Umbilical cord (tissue), 2 donors: ENCODE results near the gene LSR. TPM values are rescaled to one million over a fixed set of nuclear protein-coding genes. Genes with fewer than 3 reads are reported as not detected.

Experiments
- DNase-seq: peaks from one replicate; pipeline ENCODE4 v3.0.0-alpha.2; 2015; ENCODE audit warnings: low spot score
- total RNA-seq: library from RNA; depleted of rRNA; stranded (reverse); fragments of >200 nt; gene quantifications from one replicate; pipeline ENCODE4 v1.2.3, GENCODE V29; 2014; ENCODE audit warnings: low replicate concordance; ENCODE audit not compliant: insufficient read depth

LSR gene
- total RNA-seq, 1 donor from 2014 or later = 4.1 TPM

- DNase-seq = no peak
These were observed 49.8 kb downstream of the LSR start for GRCh38 chr19:35298561-35298972.

- DNase-seq = no peak
These were observed 50.9 kb downstream of the LSR start for GRCh38 chr19:35299523-35300338.

DNA sequence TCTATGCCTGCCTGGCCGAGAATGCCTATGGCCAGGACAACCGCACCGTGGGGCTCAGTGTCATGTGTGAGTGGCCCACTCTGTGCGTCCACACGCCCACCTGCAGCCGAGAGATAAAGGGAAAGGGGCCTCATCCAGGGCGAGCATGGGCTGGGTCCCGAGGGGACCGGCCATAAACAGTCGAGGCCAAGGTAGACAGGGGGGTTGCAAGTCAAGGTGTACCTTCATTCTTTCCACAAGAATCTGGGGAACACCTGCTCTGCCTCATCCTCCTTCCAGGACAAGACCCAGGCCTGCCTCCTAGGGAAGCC is 51.5 kb downstream of the LSR start:
- DNase-seq = no peak

DNA sequence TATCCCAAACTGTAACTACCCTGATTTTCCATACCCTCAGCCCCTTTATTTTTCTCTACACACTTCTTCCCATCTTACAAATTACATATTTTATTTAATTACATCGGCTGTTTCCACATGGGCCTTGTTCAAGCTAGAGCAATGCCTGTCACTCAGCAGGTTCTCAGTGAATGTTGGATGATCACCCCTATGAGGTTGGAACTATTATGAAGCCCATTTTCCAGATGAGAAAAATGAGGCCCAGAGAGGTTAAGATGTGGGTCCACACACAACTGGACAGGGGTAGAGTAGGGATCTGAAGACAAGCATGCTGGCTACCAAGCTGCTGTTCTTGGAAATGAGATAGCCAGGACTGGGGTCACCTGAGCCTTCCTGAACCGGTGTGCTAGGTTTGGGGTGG is 53.2 kb downstream of the LSR start:
- no peak for DNase-seq

DNA sequence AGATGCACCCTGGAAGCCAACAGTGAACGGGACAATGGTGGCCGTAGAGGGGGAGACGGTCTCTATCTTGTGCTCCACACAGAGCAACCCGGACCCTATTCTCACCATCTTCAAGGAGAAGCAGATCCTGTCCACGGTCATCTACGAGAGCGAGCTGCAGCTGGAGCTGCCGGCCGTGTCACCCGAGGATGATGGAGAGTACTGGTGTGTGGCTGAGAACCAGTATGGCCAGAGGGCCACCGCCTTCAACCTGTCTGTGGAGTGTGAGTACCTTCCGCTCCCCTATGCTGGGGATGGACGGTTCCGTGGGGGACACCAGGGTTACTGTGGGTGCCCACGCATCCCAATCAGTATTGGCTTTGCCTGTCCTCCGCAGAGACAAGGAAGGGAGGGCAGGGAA is 53.6 kb downstream of the LSR start:
- DNase-seq = no peak

GRCh38 chr19:35303357-35303915 is 54.6 kb downstream of the LSR start:
- DNase-seq = no peak

- DNase-seq = no peak
These were observed 55.2 kb downstream of the LSR start for GRCh38 chr19:35304036-35304435.

DNA sequence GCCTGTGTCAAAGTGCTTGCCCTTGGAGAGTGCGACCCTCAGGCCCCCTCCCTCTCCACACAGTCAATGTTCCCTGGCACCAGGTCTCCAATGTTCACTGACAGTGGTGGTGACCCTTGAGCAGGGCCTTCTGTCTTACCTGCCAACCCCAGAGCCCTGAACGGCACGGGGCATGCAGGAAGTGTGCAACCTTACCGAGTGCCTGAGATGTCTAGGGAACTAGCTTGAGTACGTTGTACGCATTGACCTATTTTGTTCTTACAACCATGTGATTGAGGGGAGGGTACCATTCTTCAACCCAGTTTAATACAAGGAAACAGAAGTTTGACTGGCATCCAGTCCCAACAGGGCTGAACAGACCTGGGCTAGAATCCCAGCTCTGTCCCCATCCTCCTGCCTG is 56.4 kb downstream of the LSR start:
- no peak for DNase-seq

DNA sequence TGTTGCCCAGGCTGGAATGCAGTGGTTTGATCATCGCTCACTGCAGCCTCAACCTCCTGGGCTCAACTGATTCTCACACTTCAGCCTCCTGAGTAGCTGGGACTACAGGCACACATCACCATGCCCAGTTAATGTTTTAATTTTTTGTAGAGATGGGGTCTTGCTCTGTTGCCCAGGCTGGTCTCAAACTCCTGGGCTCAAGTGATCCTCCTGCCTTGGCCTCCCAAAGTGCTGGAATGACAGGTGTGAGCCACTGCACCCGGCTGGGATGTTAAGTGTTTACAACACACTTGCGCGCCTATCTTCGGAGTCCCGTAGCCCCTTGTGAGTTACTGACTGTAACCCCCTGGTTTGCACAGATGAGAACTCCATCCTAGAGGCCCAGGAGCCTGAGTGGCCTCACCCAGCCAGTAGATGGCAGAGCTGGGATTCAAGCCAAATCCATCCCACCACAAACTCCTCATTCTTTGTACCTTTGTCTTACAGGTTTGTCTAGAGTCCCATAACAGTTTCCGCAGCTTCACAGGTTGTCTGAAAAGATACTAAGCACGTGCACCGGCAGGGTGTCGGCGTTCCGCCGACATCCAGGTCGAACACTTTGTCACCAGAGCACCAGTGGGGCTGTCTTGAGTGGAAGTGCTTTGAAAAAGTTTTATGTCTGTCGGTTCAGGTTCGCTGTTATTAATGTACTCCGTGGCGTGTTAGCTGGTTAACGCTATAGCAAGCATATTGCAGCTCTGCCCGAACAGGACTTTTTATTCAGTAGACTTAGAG is 57.9 kb downstream of the LSR start:
- DNase-seq = no peak

- no peak for DNase-seq
These were observed 59.1 kb downstream of the LSR start for GRCh38 chr19:35307931-35308330.

DNA sequence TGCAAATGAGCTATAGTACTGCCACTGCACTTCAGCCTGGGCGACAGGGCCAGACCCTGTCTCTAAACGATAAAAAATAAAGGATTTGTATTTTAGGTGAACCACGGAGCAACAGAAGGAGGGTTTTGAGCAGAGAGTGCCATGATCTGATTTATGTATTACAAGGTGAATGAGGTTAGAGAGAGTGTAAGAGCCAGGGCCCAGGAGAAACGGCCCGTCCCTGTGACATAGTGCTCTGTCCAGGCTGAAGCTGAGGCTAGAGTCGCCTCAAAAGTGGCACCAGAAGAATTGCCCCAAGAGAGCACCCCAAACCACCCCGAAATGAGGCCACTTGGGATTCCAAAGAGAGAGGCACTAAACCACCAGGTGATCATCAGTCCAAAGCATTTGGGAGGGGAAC is 60.1 kb downstream of the LSR start:
- no peak for DNase-seq

- DNase-seq = peak; percentile 89
These were observed 60.9 kb downstream of the LSR start for GRCh38 chr19:35309481-35310279.

- no peak for DNase-seq
These were observed 61.5 kb downstream of the LSR start for GRCh38 chr19:35310331-35310730.

DNA sequence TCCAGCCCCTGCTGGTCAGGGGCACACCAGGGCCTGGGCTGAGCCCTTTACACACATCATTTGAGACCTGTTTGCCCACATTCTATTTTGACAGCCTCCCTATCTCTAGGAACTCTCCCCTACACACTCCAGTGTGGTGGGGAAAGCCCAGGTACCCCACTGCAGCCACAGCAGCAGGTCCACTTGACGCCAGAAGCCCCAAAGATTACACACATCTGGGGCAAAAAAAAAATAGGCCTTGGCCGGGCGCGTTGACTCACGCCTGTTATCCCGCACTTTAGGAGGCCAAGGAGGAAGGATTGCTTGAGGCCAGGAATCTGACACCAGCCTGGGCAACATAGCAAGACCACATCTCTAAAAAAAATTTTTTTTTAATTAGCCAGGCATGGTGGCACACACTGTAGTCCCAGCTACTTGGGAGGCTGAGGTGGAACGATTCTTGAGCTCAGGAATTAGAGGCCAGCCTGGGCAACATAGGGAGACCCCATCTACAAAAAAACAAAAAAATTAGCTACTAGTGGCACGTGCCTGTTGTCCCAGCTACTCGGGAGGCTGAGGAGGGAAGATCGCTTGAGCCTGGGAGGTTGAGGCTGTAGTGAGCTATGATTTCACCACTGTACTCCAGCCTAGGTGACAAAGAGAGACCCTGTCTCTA is 62.1 kb downstream of the LSR start:
- DNase-seq = no peak

DNA sequence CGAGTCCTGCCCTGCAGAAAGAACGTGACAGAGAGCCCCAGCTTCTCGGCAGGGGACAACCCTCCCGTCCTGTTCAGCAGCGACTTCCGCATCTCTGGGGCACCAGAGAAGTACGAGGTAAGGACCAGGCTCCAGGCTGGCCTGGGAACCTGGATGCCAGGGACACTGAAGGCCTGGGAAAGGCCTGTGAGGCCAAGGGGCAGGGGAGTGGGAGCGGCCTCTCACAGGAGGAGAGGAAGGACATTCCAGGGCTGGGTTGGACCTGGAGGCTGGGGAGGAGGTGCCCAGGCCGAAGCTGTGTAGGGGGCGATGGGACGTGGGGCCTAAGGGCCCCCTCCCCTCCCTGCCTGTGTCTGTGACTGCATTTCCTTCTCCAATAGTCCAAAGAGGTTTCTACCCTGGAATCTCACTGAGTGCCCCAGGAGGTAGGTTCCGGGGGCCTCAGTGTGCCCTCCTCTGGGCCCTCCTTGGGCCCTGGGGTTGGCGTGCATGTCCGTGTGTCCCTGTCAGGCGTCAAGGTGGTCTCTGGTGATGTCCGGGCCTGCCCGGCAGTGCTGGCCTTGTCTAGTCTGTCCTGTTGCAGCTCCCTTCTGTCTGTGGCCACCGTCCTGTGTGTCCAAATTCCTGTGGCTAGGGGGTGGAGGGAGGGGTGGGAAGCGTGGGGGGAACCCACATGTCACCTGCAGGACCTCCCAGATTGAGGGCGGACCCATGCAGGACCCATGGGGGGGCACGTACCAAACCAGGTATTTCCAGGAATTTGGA is 63.3 kb downstream of the LSR start:
- DNase-seq = no peak

GRCh38 chr19:35313587-35313986 is 64.8 kb downstream of the LSR start:
- DNase-seq = no peak

GRCh38 chr19:35314031-35314430 is 65.2 kb downstream of the LSR start:
- no peak for DNase-seq

DNA sequence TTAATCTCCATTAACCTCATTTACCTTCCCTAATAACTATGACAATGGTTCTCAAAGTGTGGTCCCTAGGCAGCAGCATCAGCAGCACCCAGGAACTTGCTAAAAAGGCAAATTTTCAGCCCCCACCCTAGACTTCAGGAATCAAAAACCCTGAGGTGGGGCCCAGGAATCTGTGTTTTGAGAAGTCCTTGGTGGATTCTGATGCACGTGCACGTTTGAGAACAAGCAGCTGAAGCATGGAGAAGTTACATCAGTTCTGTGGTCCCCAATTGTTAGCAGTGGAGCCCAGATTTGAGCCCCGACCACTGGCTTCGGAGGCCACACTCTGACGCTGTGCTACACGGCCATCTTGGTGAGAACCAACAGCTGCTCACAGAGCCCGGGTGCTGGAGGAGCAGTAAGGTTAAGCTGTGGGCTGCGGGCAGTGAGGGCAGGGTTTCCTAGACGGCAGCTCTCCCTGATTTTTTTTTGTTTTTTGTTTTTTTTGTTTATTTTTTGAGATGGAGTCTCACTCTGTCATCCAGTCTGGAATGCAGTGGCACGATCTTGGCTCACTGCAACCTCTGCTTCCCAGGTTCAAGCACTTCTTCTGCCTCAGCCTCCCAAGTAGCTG is 66.2 kb downstream of the LSR start:
- DNase-seq = no peak

DNA sequence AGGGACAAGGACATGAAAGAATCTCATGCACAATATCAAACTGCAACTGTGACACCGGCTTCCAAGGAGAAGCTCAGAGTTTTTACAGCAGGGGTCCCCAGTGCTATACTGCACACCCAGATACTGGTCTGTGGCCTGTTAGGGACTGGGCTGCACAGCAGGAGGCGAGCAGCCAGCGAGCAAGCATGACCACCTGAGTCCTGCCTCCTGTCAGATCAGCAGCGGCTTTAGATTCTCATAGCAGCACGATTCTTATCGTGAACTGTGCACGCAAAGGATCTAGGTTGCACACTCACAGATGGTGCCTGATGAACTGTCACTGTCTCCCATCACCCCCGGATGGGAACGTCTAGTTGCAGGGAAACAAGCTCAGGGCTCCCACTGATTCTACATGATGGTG is 67.1 kb downstream of the LSR start:
- DNase-seq = no peak

GRCh38 chr19:35316560-35316959 is 67.8 kb downstream of the LSR start:
- no peak for DNase-seq
